Smooth muscle cell of the brain vasculature (primary cell): ENCODE results near the gene NEMP1.
"Not testable (repeated sequence)": the region's sequence is repeated elsewhere in the genome, so short reads cannot be mapped to it uniquely, and the experiment has no call there.

Experiments used
- DNase-seq: peaks from one replicate; pipeline ENCODE4 v3.0.0-alpha.2; 2012; ENCODE audit warnings: low read depth, low spot score

Gene NEMP1

GRCh38 chr12:57031138-57031725 is 47.4 kb downstream of the NEMP1 start:
- no peak for DNase-seq

- no peak for DNase-seq
Measured at GRCh38 chr12:57029457-57029856, 49.1 kb downstream of the NEMP1 start.

- no peak for DNase-seq
Measured at GRCh38 chr12:57027805-57028153, 50.8 kb downstream of the NEMP1 start.

- no peak for DNase-seq
Measured at GRCh38 chr12:57027011-57027804, 51.4 kb downstream of the NEMP1 start.

GRCh38 chr12:57025196-57025595 is 53.4 kb downstream of the NEMP1 start:
- no peak for DNase-seq

GRCh38 chr12:57022324-57022723 is 56.3 kb downstream of the NEMP1 start:
- DNase-seq, result not testable (repeated sequence)

- DNase-seq, result no peak
Measured at GRCh38 chr12:57019983-57020719, 58.4 kb downstream of the NEMP1 start.

GRCh38 chr12:57018906-57019305 is 59.7 kb downstream of the NEMP1 start:
- DNase-seq, result no peak

- DNase-seq, result not testable (repeated sequence)
Measured at GRCh38 chr12:57018353-57018752, 60.2 kb downstream of the NEMP1 start.

- DNase-seq, result no peak
Measured at GRCh38 chr12:57016348-57016747, 62.2 kb downstream of the NEMP1 start, which contains the start of gene TAC3. Gene TAC3, minus strand, starts transcription at chr12:57016529. Its CDS starts 732 bp downstream, at chr12:57015797.

GRCh38 chr12:57012600-57013465 is 65.8 kb downstream of the NEMP1 start:
- no peak for DNase-seq

- DNase-seq, result no peak
Measured at GRCh38 chr12:57011438-57012424, 66.9 kb downstream of the NEMP1 start.

GRCh38 chr12:57010627-57011247 is 67.9 kb downstream of the NEMP1 start:
- no peak for DNase-seq

- no peak for DNase-seq
Measured at GRCh38 chr12:57009949-57010626, 68.5 kb downstream of the NEMP1 start.

GRCh38 chr12:57008178-57008577 is 70.4 kb downstream of the NEMP1 start:
- DNase-seq, result no peak

- DNase-seq, result no peak
Measured at GRCh38 chr12:57006809-57007475, 71.6 kb downstream of the NEMP1 start.

- no peak for DNase-seq
Measured at GRCh38 chr12:57005980-57006808, 72.4 kb downstream of the NEMP1 start, which contains the start of gene ZBTB39. Gene ZBTB39, minus strand, starts transcription at chr12:57006546. Its CDS starts 1,629 bp downstream, at chr12:57004917.
